ENCODE data around the gene SH3TC2.
A peak's percentile ranks its signal among the peaks of the same experiment; 100 is the strongest.

Gene SH3TC2

GRCh38 chr5:148967783-148968182 is 95.1 kb downstream of the SH3TC2 start:
- no peak for DNase-seq

DNA sequence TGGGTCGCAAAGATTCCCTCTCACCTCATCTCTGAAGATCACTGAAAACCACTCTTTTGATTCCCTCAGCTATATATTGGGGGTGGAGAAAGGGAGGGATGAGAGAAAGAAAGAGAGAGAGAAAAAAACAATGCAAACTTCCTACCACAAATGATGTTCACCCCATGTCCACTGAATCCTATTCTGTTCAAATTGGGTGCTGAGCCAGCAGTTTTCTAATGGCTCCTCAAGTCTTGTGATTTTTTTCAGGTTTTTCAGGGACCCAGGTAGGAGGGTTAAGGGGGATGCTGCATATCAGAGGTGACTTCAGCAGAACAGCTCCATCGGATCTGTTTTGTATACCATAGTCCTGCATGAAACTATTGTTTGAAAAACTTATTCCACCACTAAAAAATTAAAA is 95.9 kb downstream of the SH3TC2 start:
- DNase-seq = no peak

GRCh38 chr5:148966348-148966747 is 96.5 kb downstream of the SH3TC2 start:
- DNase-seq = no peak

GRCh38 chr5:148965511-148966265 is 97.2 kb downstream of the SH3TC2 start:
- DNase-seq = no peak

GRCh38 chr5:148963664-148964063 is 99.2 kb downstream of the SH3TC2 start:
- peak; percentile 2 for DNase-seq

DNA sequence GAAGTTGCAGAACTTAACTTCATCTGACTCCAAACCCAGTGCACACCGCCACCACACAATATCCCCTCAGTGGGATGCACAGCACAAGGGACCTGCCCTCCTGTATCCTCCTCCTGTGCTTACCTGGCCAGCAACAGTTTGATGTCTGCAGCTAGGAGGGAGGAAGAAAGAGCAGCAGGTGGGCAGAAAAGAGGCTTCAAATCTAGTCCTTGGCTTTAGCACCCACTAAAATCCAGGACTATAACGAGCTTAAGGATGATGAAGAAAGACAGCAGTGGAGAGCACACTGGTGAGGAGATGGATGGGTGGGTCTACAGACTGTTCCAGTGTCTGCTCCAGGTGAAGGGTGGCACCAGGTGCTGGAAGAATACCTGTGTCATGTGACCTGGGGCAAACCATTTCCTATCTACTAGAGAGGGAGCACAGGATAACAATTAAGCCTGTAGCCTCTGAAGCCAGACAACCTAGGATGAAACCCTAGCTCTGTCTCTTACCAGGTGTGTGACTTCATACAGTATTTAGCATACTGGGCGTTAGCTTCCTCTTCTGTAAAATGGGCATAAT is 100.0 kb downstream of the SH3TC2 start:
- DNase-seq = no peak

DNA sequence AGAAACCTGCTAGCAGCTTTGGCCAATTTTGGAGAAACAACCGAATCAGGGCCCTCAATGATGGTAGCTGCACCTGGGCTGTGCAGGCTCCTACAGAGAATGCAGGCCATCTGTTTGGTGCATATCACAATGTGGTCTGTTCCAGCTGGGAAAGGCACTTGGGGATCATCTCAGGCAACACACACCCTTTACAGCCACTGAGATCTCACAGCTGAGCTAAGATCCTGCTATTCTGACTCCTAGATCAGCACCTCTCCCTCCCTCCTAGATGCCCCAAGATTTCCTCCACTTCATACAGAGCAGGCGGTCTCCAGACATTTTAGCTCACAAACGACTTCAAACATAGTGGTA is 100.7 kb downstream of the SH3TC2 start:
- no peak for DNase-seq

DNA sequence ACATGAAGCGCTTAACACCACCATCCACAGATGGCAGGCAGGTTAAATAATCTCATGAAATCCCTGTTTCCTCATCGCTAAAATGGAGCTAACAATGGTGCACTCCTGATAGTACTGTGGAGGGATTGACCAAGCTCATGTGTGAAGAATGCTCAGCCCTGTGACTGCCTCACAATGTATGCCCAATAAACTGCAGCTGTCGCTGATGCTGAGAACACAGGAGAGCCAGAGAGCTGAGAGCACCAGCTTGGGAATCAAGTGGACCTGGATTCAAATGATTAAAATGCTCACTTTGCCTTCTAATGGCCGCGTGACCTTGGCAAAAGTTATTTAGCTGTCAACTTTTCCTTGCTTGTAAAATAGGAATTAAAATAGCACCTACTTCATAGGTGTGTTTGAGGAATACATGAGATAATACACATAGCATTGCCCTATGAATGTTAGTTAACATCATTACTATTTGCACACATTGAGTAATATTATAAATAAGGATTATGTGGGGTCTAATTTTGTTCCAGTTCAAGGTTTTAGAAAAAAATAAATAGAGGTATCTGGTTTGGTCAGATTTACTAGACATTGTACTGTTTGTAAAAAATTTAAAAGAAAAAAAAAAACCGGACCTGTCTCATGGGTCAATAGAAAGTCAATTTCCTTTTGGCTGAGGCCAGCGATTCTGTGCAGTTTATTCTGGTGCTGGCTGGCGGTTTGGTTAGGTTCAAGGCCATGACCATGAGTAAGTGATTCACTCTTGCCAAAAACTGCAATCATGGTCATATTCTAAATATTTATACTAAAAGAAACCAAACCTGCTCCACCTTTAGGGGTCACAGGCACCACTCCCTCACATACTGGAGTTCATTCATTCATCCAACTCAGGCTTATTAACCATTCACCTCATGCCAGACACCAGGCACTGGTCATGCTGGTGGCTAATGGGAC is 101.3 kb downstream of the SH3TC2 start:
- DNase-seq = no peak

- DNase-seq = no peak
Observed at GRCh38 chr5:148960070-148960769, 102.6 kb downstream of the SH3TC2 start.

GRCh38 chr5:148957591-148958202 is 105.2 kb downstream of the SH3TC2 start:
- no peak for DNase-seq

GRCh38 chr5:148956477-148957385 is 106.1 kb downstream of the SH3TC2 start:
- no peak for DNase-seq
